Left lung (tissue), 10 donors: ENCODE data around the gene PDCD1. TPM values are rescaled to one million over a fixed set of nuclear protein-coding genes. Genes with fewer than 3 reads are reported as not detected.
A peak's percentile ranks its signal among the peaks of the same experiment; 100 is the strongest.

ENCODE experiments used
- ATAC-seq: fragments of 200-7000 bp; cut with Tn5 transposase; one replicate; pipeline ENCODE4 v1.9.1; 2020; ENCODE audit warnings: moderate library complexity
- DNase-seq, 4 donors: peaks; one replicate each; pipeline ENCODE4 v3.0.0-alpha.2; 2013 to 2020
- H3K27ac ChIP-seq, 2 donors: fragments of 200-600 bp; sonication (generic) in 1 of 2; one replicate each; pipeline versions ENCODE4 v1.5.0 to v1.8.0; 2020 to 2021
- H3K27me3 ChIP-seq, 2 donors: fragments of 200-600 bp; sonication (generic) in 1 of 2; one replicate each; pipeline versions ENCODE4 v1.5.0 to v1.8.0; 2020 to 2021
- H3K36me3 ChIP-seq, 2 donors: fragments of 200-600 bp; sonication (generic) in 1 of 2; one replicate each; pipeline versions ENCODE4 v1.5.0 to v1.8.0; 2020 to 2021
- H3K4me1 ChIP-seq, 2 donors: fragments of 200-600 bp; one replicate each; pipeline ENCODE4 v1.8.0; 2021
- H3K4me3 ChIP-seq, 2 donors: fragments of 200-600 bp; sonication (generic) in 1 of 2; one replicate each; pipeline versions ENCODE4 v1.5.0 to v1.8.0; 2020 to 2021; ENCODE audit warnings: mild to moderate bottlenecking in 1 of 2
- H3K9me3 ChIP-seq, 2 donors: fragments of 200-600 bp; sonication (generic) in 1 of 2; one replicate each; pipeline versions ENCODE4 v1.5.0 to v1.8.0; 2020 to 2021
- CTCF ChIP-seq, 2 donors: fragments of 200-600 bp; sonication (generic) in 1 of 2; IDR thresholded peaks; one replicate each; pipeline versions ENCODE4 v1.5.0 to v1.8.0; 2021; ENCODE audit warnings: antibody characterized with exemption in 2 of 2
- intact Hi-C, 2 donors: fragments of 100-400 bp; cut with DNase I; formaldehyde crosslinking; loops; one replicate each; pipeline versions ENCODE4 v1.11.2 to v1.14.2; 2022
- polyA plus RNA-seq, 6 donors: library from polyadenylated mRNA; unstranded; fragments of 120-200 nt; gene quantifications; one replicate each; pipeline ENCODE4 v1.2.1, GENCODE V29; 2013; ENCODE audit not compliant: insufficient read length in 6 of 6
- total RNA-seq, 2 donors: library from RNA; stranded (reverse); fragmentation: NEBNext Ultra II Directional; extraction: Animal tissue kit (Norgen Biotek cat#: 25700); gene quantifications; one replicate each; pipeline ENCODE4 v1.2.1, GENCODE V29; 2021
- donor health status: DM: no; HTN: yes; CAD: no.
- donor health status: DM: no; HTN: no; CAD: no.

Gene PDCD1
- total and polyA plus RNA-seq, 8 donors: 0.15 to 1.1 (median 0.31) TPM

DNA sequence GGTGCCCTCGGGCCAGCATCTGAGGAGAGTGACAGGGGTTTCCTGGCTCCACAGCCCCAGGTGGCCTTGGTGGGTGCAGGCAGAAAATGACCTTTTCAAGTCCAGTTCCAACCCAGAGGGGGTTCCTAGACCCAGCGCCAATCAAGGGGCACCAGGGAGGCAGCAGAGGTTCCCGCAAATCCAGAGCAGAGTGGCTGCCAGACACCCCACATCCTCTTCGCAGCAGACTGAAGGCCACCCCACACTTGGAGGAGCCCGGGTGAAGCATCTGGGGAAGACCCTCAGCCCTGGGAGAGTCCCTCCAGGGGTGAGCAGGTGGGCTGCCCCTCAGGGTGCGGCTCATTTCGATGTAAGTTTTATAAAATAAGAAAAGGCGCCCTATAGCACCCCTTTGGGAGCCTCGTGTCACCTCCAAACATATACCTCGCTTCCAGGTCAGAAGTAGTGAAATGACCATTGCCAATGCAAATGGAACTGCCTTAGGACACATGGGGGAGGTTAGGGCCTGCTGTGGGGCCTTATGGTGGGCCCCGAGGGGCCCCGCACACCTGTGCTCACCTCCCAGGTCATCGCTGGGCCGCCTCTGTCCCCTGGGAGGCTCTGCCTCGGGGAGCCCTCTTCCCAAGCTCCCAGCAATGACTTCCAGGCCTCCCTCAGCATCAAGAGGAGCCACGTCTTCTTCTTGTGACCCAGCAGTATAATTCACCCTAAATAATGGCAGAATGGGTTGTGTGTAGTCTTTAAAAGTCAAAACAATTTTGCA is 21.8 kb upstream of the PDCD1 start:
- no peaks in the 10 kb centered on the region for H3K9me3 ChIP-seq
- peak overlapping the region; percentile 54 to 65 for H3K4me3 ChIP-seq
- DNase-seq (peak in 1 of 4 donors; percentile 52), ATAC-seq (no peak)
- peak overlapping the region in 1 of 2 donors; percentile 70 for H3K27ac ChIP-seq
- no peaks in the 10 kb centered on the region for H3K36me3 ChIP-seq
- H3K4me1 ChIP-seq: peaks cover 9 to 19% of the 10 kb centered on the region in 2 donors
- H3K27me3 ChIP-seq: no peaks in the 10 kb centered on the region
- intact Hi-C loops: no loop called here
- TF ChIP-seq CTCF (IDR thresholded peaks at IDR 0.05): no peak

- Histone ChIP-seq H3K27me3 (no peaks in the 10 kb centered on the region), H3K4me3 (no peak overlapping the region), H3K4me1 (peaks cover 9 to 19% of the 10 kb centered on the region in 2 donors), H3K27ac (no peak overlapping the region), H3K36me3 (no peaks in the 10 kb centered on the region), H3K9me3 (no peaks in the 10 kb centered on the region)
- DNase-seq (peak in 1 of 4 donors; percentile 67), ATAC-seq (no peak)
- intact Hi-C loops: loop anchor here in 1 of 2 donors (10.0 kb wide), 1 partner anchor 145 kb away; the partner anchor contains the start of gene D2HGDH
- TF ChIP-seq CTCF (IDR thresholded peaks at IDR 0.05): no peak
Measured at GRCh38 chr2:241879326-241879725, 20.6 kb upstream of the PDCD1 start.

DNA sequence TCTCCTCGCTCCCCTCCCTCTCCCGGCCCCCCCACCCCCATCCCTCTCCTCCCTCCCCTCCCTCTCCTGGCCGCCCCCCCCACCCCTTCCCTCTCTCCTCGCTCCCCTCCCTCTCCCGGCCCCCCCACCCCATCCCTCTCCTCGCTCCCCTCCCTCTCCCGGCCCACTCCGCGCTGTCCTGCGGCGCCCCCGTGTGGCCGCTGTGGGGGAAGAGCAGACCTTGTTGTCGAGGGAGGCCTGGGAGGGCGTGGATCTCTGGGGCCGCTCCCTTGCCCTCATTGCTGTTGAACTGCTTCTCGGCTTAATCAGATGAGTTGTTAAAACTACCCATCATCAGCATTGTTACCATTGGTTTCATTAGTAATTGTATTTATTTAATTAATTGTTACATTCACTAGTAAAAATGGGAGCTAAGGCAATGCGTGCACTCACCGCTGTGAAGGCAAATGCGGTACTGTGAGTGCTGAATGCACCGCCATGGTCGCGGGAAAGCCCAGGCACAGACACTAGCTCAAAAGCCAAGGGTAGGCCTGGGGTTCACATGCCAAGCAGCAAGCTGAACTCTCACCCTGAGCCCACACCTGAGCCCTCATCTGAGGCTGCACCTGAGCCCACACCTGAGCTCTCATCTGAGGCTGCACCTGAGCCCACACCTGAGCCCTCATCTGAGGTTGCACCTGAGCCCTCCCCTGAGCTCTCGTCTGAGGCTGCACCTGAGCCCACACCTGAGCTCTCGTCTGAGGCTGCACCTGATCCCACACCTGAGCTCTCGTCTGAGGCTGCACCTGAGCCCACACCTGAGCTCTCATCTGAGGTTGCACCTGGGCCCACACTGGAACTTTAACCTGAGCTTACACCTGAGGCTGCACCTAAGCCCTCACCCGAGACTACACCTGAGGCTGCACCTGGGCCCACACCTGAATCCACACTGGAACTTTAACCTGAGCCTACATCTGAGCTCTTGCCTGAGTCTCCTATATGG is 19.6 kb upstream of the PDCD1 start:
- Histone ChIP-seq H3K9me3 (no peaks in the 10 kb centered on the region), H3K27me3 (no peaks in the 10 kb centered on the region), H3K27ac (no peak overlapping the region), H3K36me3 (no peaks in the 10 kb centered on the region), H3K4me3 (no peak overlapping the region), H3K4me1 (peaks cover 9 to 19% of the 10 kb centered on the region in 2 donors)
- peak; percentile 51 to 58 for TF ChIP-seq CTCF (IDR thresholded peaks at IDR 0.05)
- intact Hi-C loops: loop anchor here in 1 of 2 donors (10.0 kb wide), 1 partner anchor 143 kb away; the partner anchor contains the start of gene D2HGDH
- DNase-seq (peak in 2 of 4 donors; percentile 80 to 91), ATAC-seq (peak; percentile 25)

DNA sequence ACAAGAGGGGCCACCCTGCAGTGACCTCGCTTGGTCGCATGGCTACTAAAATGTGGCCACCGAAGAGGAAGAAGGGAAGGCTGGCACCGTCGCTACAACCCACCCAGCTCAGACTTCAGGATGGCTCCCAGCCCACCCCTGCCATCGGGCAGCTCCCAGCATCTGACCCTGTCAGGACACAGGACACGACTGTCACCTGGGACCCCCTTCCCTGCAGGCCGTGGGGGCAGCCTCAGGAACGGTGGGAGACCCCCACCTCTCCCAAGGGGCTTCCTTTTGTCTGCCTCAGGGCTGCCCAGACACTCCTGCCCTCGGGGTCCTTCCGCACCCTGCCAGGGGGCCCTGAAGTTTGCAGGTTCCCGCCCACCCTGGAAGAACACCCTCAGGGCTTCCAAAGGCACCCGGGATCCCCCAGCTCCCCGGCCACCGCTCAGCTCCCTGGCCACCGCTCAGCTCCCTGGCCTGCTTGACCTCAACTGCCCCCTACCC is 18.5 kb upstream of the PDCD1 start:
- Histone ChIP-seq H3K27ac (no peak overlapping the region), H3K4me1 (peaks cover 5 to 15% of the 10 kb centered on the region in 2 donors), H3K4me3 (no peak overlapping the region), H3K27me3 (no peaks in the 10 kb centered on the region), H3K9me3 (no peaks in the 10 kb centered on the region), H3K36me3 (no peaks in the 10 kb centered on the region)
- TF ChIP-seq CTCF (IDR thresholded peaks at IDR 0.05): no peak
- DNase-seq: peak in 1 of 4 donors; percentile 62
- intact Hi-C loops: loop anchor here in 1 of 2 donors (10.0 kb wide), 1 partner anchor 142 kb away; the partner anchor contains the start of gene D2HGDH
- no peak for ATAC-seq
